ENCODE measurements around the gene ASIC1. TPM values are rescaled to one million over a fixed set of nuclear protein-coding genes. Genes with fewer than 3 reads are reported as not detected.
A peak's percentile ranks its signal among the peaks of the same experiment; 100 is the strongest.

The ASIC1 gene
- total RNA-seq, 1 donor from 2014 or later, result 8.1 TPM

DNA sequence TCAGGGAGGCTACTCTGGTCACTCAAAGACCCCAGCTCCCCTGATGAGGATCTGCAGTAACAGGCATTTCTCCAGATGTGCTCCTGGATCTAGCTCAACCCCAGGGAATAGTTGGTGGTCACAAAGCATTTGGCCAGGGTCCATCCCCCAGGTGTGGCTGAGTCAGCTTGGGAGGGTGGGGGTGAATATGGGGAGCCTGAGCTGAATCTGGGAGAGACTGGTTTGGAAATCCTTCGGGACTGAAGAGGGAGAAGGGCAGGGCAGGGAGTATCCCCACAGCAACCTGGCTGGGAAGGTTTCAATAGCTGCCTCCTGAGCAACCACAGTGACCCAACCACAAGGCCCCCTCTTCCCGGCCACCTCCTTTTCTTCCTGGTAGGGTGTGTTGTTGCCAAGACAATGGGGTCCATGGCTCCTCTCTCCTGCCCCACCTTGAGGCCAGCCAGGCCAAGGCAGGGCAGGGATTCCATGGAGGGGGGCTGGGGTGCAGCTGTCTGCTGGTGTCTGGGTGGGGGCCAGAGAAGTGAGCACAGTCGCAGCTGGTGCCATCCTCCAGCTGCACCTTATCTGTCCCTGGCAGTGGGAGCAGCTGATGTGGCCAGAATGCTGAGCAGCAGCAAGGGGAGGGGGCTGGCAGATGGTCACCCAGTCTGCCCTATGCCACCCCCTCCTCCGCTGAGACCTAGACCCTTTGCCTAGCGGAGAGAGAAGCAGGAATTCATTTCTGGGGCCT is 5.5 kb downstream of the ASIC1 start:
- no peaks in the 10 kb centered on the region for H3K9me3 ChIP-seq (ENCODE audit: insufficient read depth, low read depth, low read length)
- peaks cover 19% of the 10 kb centered on the region for H3K4me1 ChIP-seq (ENCODE audit: insufficient read depth, low read length)
- no peak overlapping the region for H3K4me3 Mint-ChIP-seq (ENCODE audit: unreplicated experiment)
- no peaks in the 10 kb centered on the region for H3K27me3 ChIP-seq (ENCODE audit: insufficient read depth, low read length)
- peaks cover 13% of the 10 kb centered on the region for H3K4me1 Mint-ChIP-seq (ENCODE audit: low read depth, unreplicated experiment)
- H2AFZ ChIP-seq (ENCODE audit: low read depth, low read length), result no peak overlapping the region
- no peak for FAIRE-seq
- DNase-seq (ENCODE audit: low read depth), result peak; percentile 34
- no peak overlapping the region for H3K4me3 ChIP-seq (ENCODE audit: insufficient read depth, low read depth, low read length)
- H3K9me3 Mint-ChIP-seq (ENCODE audit: unreplicated experiment), result peaks cover 3% of the 10 kb centered on the region
- H3K36me3 Mint-ChIP-seq (ENCODE audit: low read depth, unreplicated experiment), result peaks cover 23% of the 10 kb centered on the region
- H3K27ac ChIP-seq (ENCODE audit: low read depth, low read length), result no peak overlapping the region
- TF ChIP-seq EZH2 (IDR thresholded peaks at IDR 0.05; ENCODE audit: insufficient read depth, low read length), result no peak
- TF ChIP-seq, protein P1, sequence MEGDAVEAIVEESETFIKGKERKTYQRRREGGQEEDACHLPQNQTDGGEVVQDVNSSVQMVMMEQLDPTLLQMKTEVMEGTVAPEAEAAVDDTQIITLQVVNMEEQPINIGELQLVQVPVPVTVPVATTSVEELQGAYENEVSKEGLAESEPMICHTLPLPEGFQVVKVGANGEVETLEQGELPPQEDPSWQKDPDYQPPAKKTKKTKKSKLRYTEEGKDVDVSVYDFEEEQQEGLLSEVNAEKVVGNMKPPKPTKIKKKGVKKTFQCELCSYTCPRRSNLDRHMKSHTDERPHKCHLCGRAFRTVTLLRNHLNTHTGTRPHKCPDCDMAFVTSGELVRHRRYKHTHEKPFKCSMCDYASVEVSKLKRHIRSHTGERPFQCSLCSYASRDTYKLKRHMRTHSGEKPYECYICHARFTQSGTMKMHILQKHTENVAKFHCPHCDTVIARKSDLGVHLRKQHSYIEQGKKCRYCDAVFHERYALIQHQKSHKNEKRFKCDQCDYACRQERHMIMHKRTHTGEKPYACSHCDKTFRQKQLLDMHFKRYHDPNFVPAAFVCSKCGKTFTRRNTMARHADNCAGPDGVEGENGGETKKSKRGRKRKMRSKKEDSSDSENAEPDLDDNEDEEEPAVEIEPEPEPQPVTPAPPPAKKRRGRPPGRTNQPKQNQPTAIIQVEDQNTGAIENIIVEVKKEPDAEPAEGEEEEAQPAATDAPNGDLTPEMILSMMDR (IDR thresholded peaks at IDR 0.05; ENCODE audit: insufficient read depth, low read depth, low read length), result no peak
- no peaks in the 10 kb centered on the region for H4K20me1 ChIP-seq (ENCODE audit: insufficient read depth, low read length)
- H3K27ac Mint-ChIP-seq (ENCODE audit: unreplicated experiment), result peak overlapping the region; percentile 18
- H3K9ac ChIP-seq (ENCODE audit: low read length), result no peak overlapping the region
- H3K79me2 ChIP-seq (ENCODE audit: insufficient read depth, low read length), result no peaks in the 10 kb centered on the region
- H3K4me2 ChIP-seq (ENCODE audit: low read length), result peak overlapping the region; percentile 3
- H3K27me3 Mint-ChIP-seq (ENCODE audit: low read depth, unreplicated experiment), result peaks cover 37% of the 10 kb centered on the region
- H3K36me3 ChIP-seq (ENCODE audit: insufficient read depth, low read length), result no peaks in the 10 kb centered on the region

DNA sequence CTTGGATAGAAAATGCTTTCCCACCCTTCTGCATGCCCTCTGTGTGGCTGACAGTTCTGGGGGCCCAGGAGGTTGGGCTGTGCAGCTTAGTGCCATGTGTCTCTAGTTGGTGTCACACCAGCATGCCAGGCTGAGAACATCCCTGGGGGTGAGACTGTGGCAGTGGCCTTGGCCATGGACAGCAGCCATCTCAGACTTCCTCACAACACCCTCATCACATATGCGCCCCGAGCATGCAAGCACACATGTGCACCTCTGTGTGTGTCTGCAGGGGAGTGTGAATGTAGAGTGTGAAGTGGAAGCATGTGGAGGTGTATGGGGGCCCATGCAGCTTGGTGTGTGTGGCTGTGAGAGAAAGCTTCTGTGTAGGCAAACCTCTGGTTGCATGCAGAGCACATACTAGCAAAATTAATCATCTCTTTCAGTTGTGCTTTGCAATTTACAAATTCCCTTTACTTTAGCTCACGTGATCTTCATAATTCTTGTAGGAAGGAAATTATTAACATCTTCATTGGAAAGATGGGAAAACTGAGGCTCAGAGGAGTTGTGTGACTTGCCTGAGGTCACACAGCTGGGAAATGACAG is 8.4 kb downstream of the ASIC1 start:
- H4K20me1 ChIP-seq (ENCODE audit: insufficient read depth, low read length), result no peaks in the 10 kb centered on the region
- H3K9me3 ChIP-seq (ENCODE audit: insufficient read depth, low read depth, low read length), result no peaks in the 10 kb centered on the region
- Mint-ChIP-seq H3K36me3 (ENCODE audit: low read depth, unreplicated experiment) (peaks cover 17% of the 10 kb centered on the region), H3K4me1 (ENCODE audit: low read depth, unreplicated experiment) (peaks cover 7% of the 10 kb centered on the region), H3K4me3 (ENCODE audit: unreplicated experiment) (no peak overlapping the region), H3K27ac (ENCODE audit: unreplicated experiment) (no peak overlapping the region), H3K9me3 (ENCODE audit: unreplicated experiment) (peaks cover 3% of the 10 kb centered on the region), H3K27me3 (ENCODE audit: low read depth, unreplicated experiment) (peaks cover 27% of the 10 kb centered on the region)
- H3K79me2 ChIP-seq (ENCODE audit: insufficient read depth, low read length), result no peaks in the 10 kb centered on the region
- H3K36me3 ChIP-seq (ENCODE audit: insufficient read depth, low read length), result no peaks in the 10 kb centered on the region
- peak overlapping the region; percentile 29 for H3K27ac ChIP-seq (ENCODE audit: low read depth, low read length)
- H3K9ac ChIP-seq (ENCODE audit: low read length), result no peak overlapping the region
- H3K4me2 ChIP-seq (ENCODE audit: low read length), result peak overlapping the region; percentile 11
- no peak overlapping the region for H3K4me3 ChIP-seq (ENCODE audit: insufficient read depth, low read depth, low read length)
- no peak for DNase-seq (ENCODE audit: low read depth)
- H3K27me3 ChIP-seq (ENCODE audit: insufficient read depth, low read length), result no peaks in the 10 kb centered on the region
- TF ChIP-seq, protein P1 (IDR thresholded peaks at IDR 0.05; ENCODE audit: insufficient read depth, low read depth, low read length), result no peak
- TF ChIP-seq EZH2 (IDR thresholded peaks at IDR 0.05; ENCODE audit: insufficient read depth, low read length), result no peak
- no peak for FAIRE-seq
- H3K4me1 ChIP-seq (ENCODE audit: insufficient read depth, low read length), result peaks cover 10% of the 10 kb centered on the region
- H2AFZ ChIP-seq (ENCODE audit: low read depth, low read length), result no peak overlapping the region

DNA sequence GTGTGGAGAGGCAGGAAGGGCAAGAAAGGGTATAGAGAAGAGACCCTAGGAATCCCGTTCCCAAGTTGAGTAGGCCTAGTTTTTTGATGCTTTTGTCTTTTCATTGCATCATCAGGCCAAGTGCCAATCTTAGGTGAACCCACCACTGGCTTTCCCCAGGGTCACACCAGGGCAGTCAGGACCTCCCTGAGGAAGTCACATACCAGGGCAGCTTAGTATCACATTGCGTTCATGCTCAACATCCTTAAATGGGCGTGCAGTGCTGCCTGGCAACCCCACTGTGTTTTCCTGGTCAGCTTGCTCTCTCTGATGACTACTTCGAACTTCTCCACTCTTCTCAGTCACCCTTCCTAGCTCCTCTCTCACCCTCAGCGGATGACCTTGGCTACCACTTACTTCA is 9.0 kb downstream of the ASIC1 start:
- peaks cover under 1% of the 10 kb centered on the region for H3K9me3 Mint-ChIP-seq (ENCODE audit: unreplicated experiment)
- H3K4me2 ChIP-seq (ENCODE audit: low read length), result peak overlapping the region; percentile 11
- FAIRE-seq (no peak), DNase-seq (ENCODE audit: low read depth) (peak; percentile 79)
- H3K27ac Mint-ChIP-seq (ENCODE audit: unreplicated experiment), result no peak overlapping the region
- H3K79me2 ChIP-seq (ENCODE audit: insufficient read depth, low read length), result no peaks in the 10 kb centered on the region
- no peaks in the 10 kb centered on the region for H3K9me3 ChIP-seq (ENCODE audit: insufficient read depth, low read depth, low read length)
- H3K4me1 ChIP-seq (ENCODE audit: insufficient read depth, low read length), result peaks cover 10% of the 10 kb centered on the region
- H3K4me3 ChIP-seq (ENCODE audit: insufficient read depth, low read depth, low read length), result no peak overlapping the region
- no peak overlapping the region for H2AFZ ChIP-seq (ENCODE audit: low read depth, low read length)
- TF ChIP-seq, protein P1 (IDR thresholded peaks at IDR 0.05; ENCODE audit: insufficient read depth, low read depth, low read length), result no peak
- TF ChIP-seq EZH2 (IDR thresholded peaks at IDR 0.05; ENCODE audit: insufficient read depth, low read length), result no peak
- peaks cover 9% of the 10 kb centered on the region for H3K4me1 Mint-ChIP-seq (ENCODE audit: low read depth, unreplicated experiment)
- H3K36me3 ChIP-seq (ENCODE audit: insufficient read depth, low read length), result no peaks in the 10 kb centered on the region
- H3K27me3 Mint-ChIP-seq (ENCODE audit: low read depth, unreplicated experiment), result peaks cover 23% of the 10 kb centered on the region
- no peak overlapping the region for H3K4me3 Mint-ChIP-seq (ENCODE audit: unreplicated experiment)
- H3K36me3 Mint-ChIP-seq (ENCODE audit: low read depth, unreplicated experiment), result peaks cover 15% of the 10 kb centered on the region
- no peak overlapping the region for H3K9ac ChIP-seq (ENCODE audit: low read length)
- no peaks in the 10 kb centered on the region for H4K20me1 ChIP-seq (ENCODE audit: insufficient read depth, low read length)
- peak overlapping the region; percentile 29 for H3K27ac ChIP-seq (ENCODE audit: low read depth, low read length)
- no peaks in the 10 kb centered on the region for H3K27me3 ChIP-seq (ENCODE audit: insufficient read depth, low read length)
